HCT116 (cell line): Measurements from ENCODE around the gene LTBP1. TPM values are rescaled to one million over a fixed set of nuclear protein-coding genes. Genes with fewer than 3 reads are reported as not detected.

ENCODE experiments used
- ATAC-seq: fragments of 200-7000 bp; cut with Tn5 transposase; 2 replicates; pipeline ENCODE4 v1.9.1; 2020; ENCODE audit warnings: mild to moderate bottlenecking, moderate library complexity
- BruUV-seq: library from RNA; stranded (reverse); fragments of 400-500 nt; replicated peaks from 2 replicates; lab custom pipeline; 2021; lab: Mats Ljungman, UMichigan
- CTCF ChIA-PET: fragments of 300-600 bp; sonication (Branson Sonifier 250); formaldehyde crosslinking; loops from one replicate; lab custom pipeline; 2021; ENCODE audit warnings: antibody characterized with exemption; lab: Charles Lee
- POLR2A ChIA-PET: fragments of 300-600, 350-600 bp; sonication (Branson Sonifier 250); formaldehyde crosslinking; loops from one replicate; lab custom pipeline; 2021; ENCODE audit warnings: antibody characterized with exemption; lab: Charles Lee
- RAD21 ChIA-PET, 2 experiments: fragments of 300-600 bp; sonication (Branson Sonifier 250); formaldehyde crosslinking; loops; one replicate each; lab custom pipeline; 2023; ENCODE audit warnings: low total read pairs in 2 of 2; ENCODE audit not compliant: uncharacterized antibody in 2 of 2, unreplicated experiment in 2 of 2, low non-redundant PET in 1 of 2; lab: Charles Lee
- DNase-seq: peaks from one replicate; pipeline ENCODE4 v3.0.0-alpha.2; 2010; ENCODE audit warnings: low read depth, low spot score
- H2AFZ ChIP-seq: fragments of 200-600 bp; shearing (Covaris generic), sonication (generic); 2 replicates; pipeline ENCODE4 v1.6.1; 2017; ENCODE audit warnings: low read depth, mixed run types, mixed read lengths, antibody characterized with exemption, low read length; ENCODE audit not compliant: poor library complexity, severe bottlenecking
- H3K27ac ChIP-seq: 2 replicates; pipeline ENCODE4 v1.5.1; 2012; ENCODE audit warnings: low read depth, low read length
- H3K27me3 ChIP-seq: fragments of 200-600 bp; sonication (generic); 2 replicates; pipeline ENCODE4 v1.6.1; 2016; ENCODE audit warnings: mixed run types, low read length, mixed read lengths; ENCODE audit not compliant: insufficient read depth
- H3K36me3 ChIP-seq, 2 experiments: fragments of 200-500 bp in 1 of 2; fragments of 200-600 bp in 1 of 2; sonication (Bioruptor generic) in 1 of 2; sonication (generic) in 1 of 2; 2 replicates each; pipeline versions ENCODE4 v1.5.1 to v1.6.1; 2014 to 2016; ENCODE audit warnings: low read length in 2 of 2, inconsistent platforms in 1 of 2, mixed read lengths in 1 of 2, mixed run types in 1 of 2; ENCODE audit not compliant: insufficient read depth in 2 of 2, control insufficient read depth in 1 of 2
- H3K4me1 ChIP-seq, 2 experiments: fragments of 200-600 bp in 1 of 2; sonication (generic) in 1 of 2; 2 replicates each; pipeline versions ENCODE4 v1.5.1 to v1.6.1; 2012 to 2017; ENCODE audit warnings: low read length in 2 of 2, inconsistent platforms in 1 of 2, mild to moderate bottlenecking in 1 of 2, mixed read lengths in 1 of 2, mixed run types in 1 of 2, moderate library complexity in 1 of 2; ENCODE audit not compliant: insufficient read depth in 2 of 2, control insufficient read depth in 1 of 2
- H3K4me2 ChIP-seq: fragments of 200-600 bp; sonication (generic); 2 replicates; pipeline ENCODE4 v1.6.1; 2017; ENCODE audit warnings: mixed run types, low read length, mixed read lengths
- H3K4me3 ChIP-seq, 2 experiments: fragments of 200-600 bp in 1 of 2; sonication (generic) in 1 of 2; replicated peaks in 1 of 2; 2 replicates each; pipeline ENCODE4 v1.5.1; 2011 to 2016; ENCODE audit warnings: low read length in 2 of 2, control low read depth in 1 of 2, low read depth in 1 of 2, mild to moderate bottlenecking in 1 of 2, mixed read lengths in 1 of 2, mixed run types in 1 of 2
- H3K79me2 ChIP-seq: fragments of 200-600 bp; sonication (generic); 2 replicates; pipeline ENCODE4 v1.6.1; 2017; ENCODE audit warnings: mild to moderate bottlenecking, mixed run types, low read length, moderate library complexity, mixed read lengths; ENCODE audit not compliant: insufficient read depth
- H3K9ac ChIP-seq: fragments of 200-600 bp; sonication (generic); 2 replicates; pipeline ENCODE4 v1.6.1; 2016; ENCODE audit warnings: low read length, mixed read lengths
- H3K9me2 ChIP-seq: fragments of 200-600 bp; sonication (generic), shearing (Covaris generic); 2 replicates; pipeline ENCODE4 v1.6.1; 2017; ENCODE audit warnings: mixed run types, mild to moderate bottlenecking, moderate library complexity; ENCODE audit not compliant: insufficient read depth
- H3K9me3 ChIP-seq, 2 experiments: fragments of 200-500 bp in 1 of 2; fragments of 200-600 bp in 1 of 2; sonication (Bioruptor generic) in 1 of 2; sonication (generic) in 1 of 2; 2 replicates each; pipeline ENCODE4 v1.6.1; 2014 to 2017; ENCODE audit warnings: low read length in 2 of 2, mixed read lengths in 2 of 2, inconsistent platforms in 1 of 2, low read depth in 1 of 2, mild to moderate bottlenecking in 1 of 2, mixed run types in 1 of 2, moderate library complexity in 1 of 2; ENCODE audit not compliant: control insufficient read depth in 1 of 2, insufficient read depth in 1 of 2
- H4K20me1 ChIP-seq: fragments of 200-600 bp; sonication (generic), shearing (Covaris generic); 2 replicates; pipeline ENCODE4 v1.6.1; 2017; ENCODE audit warnings: mixed run types, mild to moderate bottlenecking, moderate library complexity; ENCODE audit not compliant: insufficient read depth
- ATF3 ChIP-seq: IDR thresholded peaks from 2 replicates; pipeline ENCODE4 v1.6.1; 2012
- CBX3 ChIP-seq: IDR thresholded peaks from 2 replicates; pipeline ENCODE4 v1.6.1; 2012; ENCODE audit warnings: low read depth
- EGR1 ChIP-seq: IDR thresholded peaks from 2 replicates; pipeline ENCODE4 v1.6.1; 2012; ENCODE audit warnings: low read depth
- EZH2 ChIP-seq: fragments of 200-600 bp; sonication (generic); IDR thresholded peaks from 2 replicates; pipeline ENCODE4 v1.6.1; 2017; ENCODE audit warnings: antibody characterized with exemption, mixed run types
- EZH2phosphoT487 ChIP-seq: fragments of 200-600 bp; IDR thresholded peaks from 2 replicates; pipeline ENCODE4 v1.6.1; 2018; ENCODE audit warnings: antibody characterized with exemption, borderline replicate concordance
- JUND ChIP-seq: IDR thresholded peaks from 2 replicates; pipeline ENCODE4 v1.6.1; 2012
- SIN3A ChIP-seq: IDR thresholded peaks from 2 replicates; pipeline ENCODE4 v1.6.1; 2012; ENCODE audit warnings: low read depth
- SRF ChIP-seq: IDR thresholded peaks from 2 replicates; pipeline ENCODE4 v1.6.1; 2012; ENCODE audit warnings: low read depth
- ZBTB33 ChIP-seq: IDR thresholded peaks from 2 replicates; pipeline ENCODE4 v1.6.1; 2011; ENCODE audit warnings: mild to moderate bottlenecking, low read length, moderate library complexity; ENCODE audit not compliant: insufficient replicate concordance; ENCODE audit errors: extremely low read depth
- intact Hi-C: fragments of 100-400 bp; cut with micrococcal nuclease; formaldehyde crosslinking; loops from 2 replicates; pipeline ENCODE4 v1.10.0; 2022
- total RNA-seq: library from RNA; stranded (reverse); gene quantifications from one replicate; pipeline ENCODE4 v1.2.1, GENCODE V29; 2021; ENCODE audit not compliant: unreplicated experiment
- TF ChIP-seq, protein P1 (sequence below): IDR thresholded peaks from 2 replicates; pipeline ENCODE4 v1.6.1; 2012

The LTBP1 gene
- total RNA-seq, 1 experiment from 2014 or later: 5.1 TPM

GRCh38 chr2:33274524-33274923 is 327.8 kb downstream of the LTBP1 start:
- RAD21 ChIA-PET: no interaction called here
- intact Hi-C loops: loop anchor here (5.0 kb wide), 1 partner anchor 502 kb away; no protein-coding TSS in a partner anchor
- H3K9ac ChIP-seq: no peak overlapping the region
- H3K4me2 ChIP-seq: no peak overlapping the region
- no peak for TF ChIP-seq ZBTB33
- no peak for TF ChIP-seq SIN3A
- no peak for TF ChIP-seq CBX3
- TF ChIP-seq EGR1: no peak
- no peak for TF ChIP-seq SRF
- TF ChIP-seq EZH2: no peak
- no peak for TF ChIP-seq EZH2phosphoT487
- no peak for TF ChIP-seq ATF3
- TF ChIP-seq JUND: no peak
- TF ChIP-seq, protein P1, sequence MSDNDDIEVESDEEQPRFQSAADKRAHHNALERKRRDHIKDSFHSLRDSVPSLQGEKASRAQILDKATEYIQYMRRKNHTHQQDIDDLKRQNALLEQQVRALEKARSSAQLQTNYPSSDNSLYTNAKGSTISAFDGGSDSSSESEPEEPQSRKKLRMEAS: no peak
- CTCF ChIA-PET: no interaction called here
- H3K4me3 ChIP-seq: no peak overlapping the region
- H2AFZ ChIP-seq: no peak overlapping the region
- peaks cover 0 to 7% of the 10 kb centered on the region in 2 experiments; a peak in 2 of 4 replicates for H3K4me1 ChIP-seq
- H4K20me1 ChIP-seq: no peaks in the 10 kb centered on the region
- no peaks in the 10 kb centered on the region for H3K27me3 ChIP-seq
- no peak for DNase-seq
- no peak overlapping the region for H3K27ac ChIP-seq
- H3K9me3 ChIP-seq: no peaks in the 10 kb centered on the region
- POLR2A ChIA-PET: no interaction called here
- no TSS peak for BruUV-seq
- no peaks in the 10 kb centered on the region for H3K36me3 ChIP-seq
- no peaks in the 10 kb centered on the region for H3K9me2 ChIP-seq
- ATAC-seq: no peak
- H3K79me2 ChIP-seq: no peaks in the 10 kb centered on the region
